ENCODE results near the gene ZNF134. TPM values are rescaled to one million over a fixed set of nuclear protein-coding genes. Genes with fewer than 3 reads are reported as not detected.
A peak's percentile ranks its signal among the peaks of the same experiment; 100 is the strongest.

The ZNF134 gene
- total and polyA plus RNA-seq, 9 of the 15 experiments (the other 6 are each of a cell fraction or from before 2014, with no cell fraction given) = 1.3 to 10.0 (median 5.7) TPM

DNA sequence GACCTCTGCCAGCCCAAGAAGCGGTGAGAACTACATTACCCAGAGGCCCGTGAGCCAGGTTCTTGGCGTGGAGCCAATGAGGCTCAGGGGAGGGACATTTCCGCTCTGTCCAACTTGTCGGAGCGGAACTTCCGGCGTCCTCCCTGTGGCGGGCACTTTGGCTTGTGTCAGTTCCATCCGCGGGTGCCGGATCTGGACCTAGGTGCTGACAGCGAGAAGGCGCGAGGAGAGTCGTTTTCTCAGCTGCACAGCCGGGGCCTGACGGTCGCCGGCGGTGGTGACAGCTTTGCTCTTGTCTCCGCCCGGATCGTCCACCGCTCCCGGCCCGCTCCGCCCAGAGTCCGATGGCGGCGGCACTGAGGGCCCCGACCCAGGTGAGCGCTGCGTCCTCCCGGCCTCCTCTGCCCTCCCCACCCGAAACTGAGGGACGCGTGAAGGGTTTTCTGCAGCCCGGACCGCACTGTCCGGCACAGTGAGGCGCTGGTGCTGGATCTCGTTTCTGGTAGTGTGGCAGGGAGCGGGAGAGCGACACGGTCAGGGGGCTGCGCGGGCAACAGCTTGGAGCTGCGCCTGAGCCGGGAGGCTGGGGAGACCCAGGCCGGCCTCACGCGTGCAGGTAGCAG, 14.2 kb upstream of the ZNF134 start, which contains the start of gene ZNF530 (continued):
- no peak for TF ChIP-seq ID3 (CRISPR knock-in tag; IDR thresholded peaks at IDR 0.05)
- no peak for TF ChIP-seq ID3 (tag; IDR thresholded peaks at IDR 0.05)
- TF ChIP-seq RBM15 (IDR thresholded peaks at IDR 0.05; ENCODE audit: insufficient read depth, low read length) = no peak
- TF ChIP-seq ETS2 (tag; IDR thresholded peaks at IDR 0.05; ENCODE audit: borderline replicate concordance, poor library complexity, severe bottlenecking) = no peak
- TF ChIP-seq PHF20 (IDR thresholded peaks at IDR 0.05; ENCODE audit: partially characterized antibody) = peak; percentile 81
- peak; percentile 66 for TF ChIP-seq RBBP5 (IDR thresholded peaks at IDR 0.05; ENCODE audit: borderline replicate concordance, insufficient read depth, low read length, poor library complexity, severe bottlenecking)
- TF ChIP-seq YBX1 (IDR thresholded peaks at IDR 0.05) = no peak
- no peak for TF ChIP-seq NCOA4 (IDR thresholded peaks at IDR 0.05; ENCODE audit: partially characterized antibody)
- TF ChIP-seq ZNF263 (CRISPR knock-in tag; IDR thresholded peaks at IDR 0.05; ENCODE audit: borderline replicate concordance) = no peak
- no peak for TF ChIP-seq ZNF24 (IDR thresholded peaks at IDR 0.05)
- TF ChIP-seq FUS (optimal IDR thresholded peaks at IDR 0.05; ENCODE audit: low read depth, low read length) = no peak
- TF ChIP-seq, protein P1, sequence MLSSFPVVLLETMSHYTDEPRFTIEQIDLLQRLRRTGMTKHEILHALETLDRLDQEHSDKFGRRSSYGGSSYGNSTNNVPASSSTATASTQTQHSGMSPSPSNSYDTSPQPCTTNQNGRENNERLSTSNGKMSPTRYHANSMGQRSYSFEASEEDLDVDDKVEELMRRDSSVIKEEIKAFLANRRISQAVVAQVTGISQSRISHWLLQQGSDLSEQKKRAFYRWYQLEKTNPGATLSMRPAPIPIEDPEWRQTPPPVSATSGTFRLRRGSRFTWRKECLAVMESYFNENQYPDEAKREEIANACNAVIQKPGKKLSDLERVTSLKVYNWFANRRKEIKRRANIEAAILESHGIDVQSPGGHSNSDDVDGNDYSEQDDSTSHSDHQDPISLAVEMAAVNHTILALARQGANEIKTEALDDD (IDR thresholded peaks at IDR 0.05) = no peak
- TF ChIP-seq ATF1 (CRISPR knock-in tag; IDR thresholded peaks at IDR 0.05) = no peak
- peak; percentile 65; the same call in 1 of the 2 replicates for TF ChIP-seq ATF1 (tag; IDR thresholded peaks at IDR 0.05)
- TF ChIP-seq MED1 (CRISPR knock-in tag; IDR thresholded peaks at IDR 0.05; ENCODE audit: borderline replicate concordance) = no peak
- TF ChIP-seq, protein P2, sequence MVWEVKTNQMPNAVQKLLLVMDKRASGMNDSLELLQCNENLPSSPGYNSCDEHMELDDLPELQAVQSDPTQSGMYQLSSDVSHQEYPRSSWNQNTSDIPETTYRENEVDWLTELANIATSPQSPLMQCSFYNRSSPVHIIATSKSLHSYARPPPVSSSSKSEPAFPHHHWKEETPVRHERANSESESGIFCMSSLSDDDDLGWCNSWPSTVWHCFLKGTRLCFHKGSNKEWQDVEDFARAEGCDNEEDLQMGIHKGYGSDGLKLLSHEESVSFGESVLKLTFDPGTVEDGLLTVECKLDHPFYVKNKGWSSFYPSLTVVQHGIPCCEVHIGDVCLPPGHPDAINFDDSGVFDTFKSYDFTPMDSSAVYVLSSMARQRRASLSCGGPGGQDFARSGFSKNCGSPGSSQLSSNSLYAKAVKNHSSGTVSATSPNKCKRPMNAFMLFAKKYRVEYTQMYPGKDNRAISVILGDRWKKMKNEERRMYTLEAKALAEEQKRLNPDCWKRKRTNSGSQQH (CRISPR knock-in tag; IDR thresholded peaks at IDR 0.05) = no peak
- no peak for TF ChIP-seq GTF3C2 (IDR thresholded peaks at IDR 0.05; ENCODE audit: borderline replicate concordance, extremely low read depth, insufficient read length)
- no peak for TF ChIP-seq RHOXF2B (CRISPR knock-in tag; conservative IDR thresholded peaks at IDR 0.05)
- TF ChIP-seq C11orf30 (IDR thresholded peaks at IDR 0.05; ENCODE audit: low read depth) = no peak
- peak; percentile 26 for TF ChIP-seq MEIS2 (IDR thresholded peaks at IDR 0.05; ENCODE audit: partially characterized antibody)
- TF ChIP-seq, protein P3, sequence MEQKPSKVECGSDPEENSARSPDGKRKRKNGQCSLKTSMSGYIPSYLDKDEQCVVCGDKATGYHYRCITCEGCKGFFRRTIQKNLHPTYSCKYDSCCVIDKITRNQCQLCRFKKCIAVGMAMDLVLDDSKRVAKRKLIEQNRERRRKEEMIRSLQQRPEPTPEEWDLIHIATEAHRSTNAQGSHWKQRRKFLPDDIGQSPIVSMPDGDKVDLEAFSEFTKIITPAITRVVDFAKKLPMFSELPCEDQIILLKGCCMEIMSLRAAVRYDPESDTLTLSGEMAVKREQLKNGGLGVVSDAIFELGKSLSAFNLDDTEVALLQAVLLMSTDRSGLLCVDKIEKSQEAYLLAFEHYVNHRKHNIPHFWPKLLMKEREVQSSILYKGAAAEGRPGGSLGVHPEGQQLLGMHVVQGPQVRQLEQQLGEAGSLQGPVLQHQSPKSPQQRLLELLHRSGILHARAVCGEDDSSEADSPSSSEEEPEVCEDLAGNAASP (IDR thresholded peaks at IDR 0.05) = no peak
- no peak for TF ChIP-seq ZNF764 (CRISPR knock-in tag; IDR thresholded peaks at IDR 0.05; ENCODE audit: low read depth)
- 0 out of 2 replicates have a peak, but pooled peaks have one; percentile 40 for TF ChIP-seq LCOR (CRISPR knock-in tag; IDR thresholded peaks at IDR 0.05)
